WTC11 (cell line): ENCODE data around the gene RIPOR3. TPM values are rescaled to one million over a fixed set of nuclear protein-coding genes. Genes with fewer than 3 reads are reported as not detected.

ENCODE experiments used
- ATAC-seq: fragments of 200-7000 bp; cut with Tn5 transposase; 2 replicates; pipeline ENCODE4 v1.10.0; 2021; ENCODE audit warnings: mild to moderate bottlenecking, moderate library complexity
- CTCF ChIA-PET: fragments of 300-600 bp; sonication (Branson Sonifier 250); formaldehyde crosslinking; loops from one replicate; lab custom pipeline; 2021; ENCODE audit warnings: antibody characterized with exemption; lab: Charles Lee
- POLR2A ChIA-PET: fragments of 350-600 bp; sonication (Branson Sonifier 250); formaldehyde crosslinking; loops from one replicate; lab custom pipeline; 2021; ENCODE audit warnings: antibody characterized with exemption; lab: Charles Lee
- DNase-seq: peaks from one replicate; pipeline ENCODE4 v3.0.0; 2021; ENCODE audit warnings: low spot score
- H3K27ac Mint-ChIP-seq: 2 replicates; pipeline ENCODE4 v1.8.0; 2021; ENCODE audit warnings: mixed read lengths
- H3K27me3 Mint-ChIP-seq: 2 replicates; pipeline ENCODE4 v1.8.0; 2021; ENCODE audit warnings: low read depth, mild to moderate bottlenecking, moderate library complexity, mixed read lengths
- H3K36me3 Mint-ChIP-seq: 2 replicates; pipeline ENCODE4 v1.8.0; 2021; ENCODE audit warnings: mixed read lengths
- H3K4me1 Mint-ChIP-seq: 2 replicates; pipeline ENCODE4 v1.8.0; 2022; ENCODE audit warnings: mixed read lengths
- H3K4me3 Mint-ChIP-seq: 2 replicates; pipeline ENCODE4 v1.8.0; 2021; ENCODE audit warnings: mild to moderate bottlenecking, moderate library complexity, mixed read lengths
- H3K9me3 Mint-ChIP-seq: 2 replicates; pipeline ENCODE4 v1.8.0; 2021; ENCODE audit warnings: mixed read lengths
- AFF4 ChIP-seq: sonication (generic); formaldehyde crosslinking; IDR thresholded peaks from 2 replicates; pipeline ENCODE4 v1.8.1; 2023; ENCODE audit warnings: mild to moderate bottlenecking, missing genetic modification reagents, borderline replicate concordance
- ATF1 ChIP-seq: sonication (generic); formaldehyde crosslinking; IDR thresholded peaks from 2 replicates; pipeline ENCODE4 v1.8.1; 2023; ENCODE audit warnings: mild to moderate bottlenecking, moderate library complexity, missing genetic modification reagents
- CBFB ChIP-seq: sonication (generic); formaldehyde crosslinking; IDR thresholded peaks from 2 replicates; pipeline ENCODE4 v1.8.1; 2022; ENCODE audit warnings: mild to moderate bottlenecking, low read depth, missing genetic modification reagents
- CTCF ChIP-seq: fragments of 200-600 bp; IDR thresholded peaks from 2 replicates; pipeline ENCODE4 v1.8.0; 2022; ENCODE audit warnings: antibody characterized with exemption
- ELF4 ChIP-seq: sonication (generic); formaldehyde crosslinking; IDR thresholded peaks from 2 replicates; pipeline ENCODE4 v1.8.1; 2022; ENCODE audit warnings: low read depth, mild to moderate bottlenecking, moderate library complexity, missing genetic modification reagents
- FOXP4 ChIP-seq: sonication (generic); formaldehyde crosslinking; IDR thresholded peaks from 2 replicates; pipeline ENCODE4 v1.8.0; 2022; ENCODE audit warnings: mild to moderate bottlenecking, missing genetic modification reagents
- KAT7 ChIP-seq: sonication (generic); formaldehyde crosslinking; IDR thresholded peaks from 2 replicates; pipeline ENCODE4 v1.8.1; 2023; ENCODE audit warnings: missing genetic modification reagents, mild to moderate bottlenecking, borderline replicate concordance
- NFYB ChIP-seq: sonication (generic); formaldehyde crosslinking; conservative IDR thresholded peaks from 2 replicates; pipeline ENCODE4 v1.8.0; 2022; ENCODE audit warnings: low read depth, missing genetic modification reagents
- NR2C2 ChIP-seq: sonication (generic); formaldehyde crosslinking; IDR thresholded peaks from 2 replicates; pipeline ENCODE4 v1.8.0; 2022; ENCODE audit warnings: mild to moderate bottlenecking, missing genetic modification reagents
- PRDM15 ChIP-seq: sonication (generic); formaldehyde crosslinking; IDR thresholded peaks from 2 replicates; pipeline ENCODE4 v1.8.0; 2022; ENCODE audit warnings: missing genetic modification reagents
- PREB ChIP-seq: sonication (generic); formaldehyde crosslinking; IDR thresholded peaks from 2 replicates; pipeline ENCODE4 v1.8.1; 2022; ENCODE audit warnings: mild to moderate bottlenecking, missing genetic modification reagents, moderate library complexity, borderline replicate concordance
- RELA ChIP-seq: sonication (generic); formaldehyde crosslinking; IDR thresholded peaks from 2 replicates; pipeline ENCODE4 v1.8.1; 2022; ENCODE audit warnings: missing genetic modification reagents, mild to moderate bottlenecking, borderline replicate concordance
- ZBTB21 ChIP-seq: sonication (generic); formaldehyde crosslinking; IDR thresholded peaks from 2 replicates; pipeline ENCODE4 v1.8.1; 2023; ENCODE audit warnings: mild to moderate bottlenecking, missing genetic modification reagents, borderline replicate concordance
- ZNF425 ChIP-seq: fragments of 250-450 bp; sonication (Bioruptor Pico); conservative IDR thresholded peaks from 2 replicates; pipeline ENCODE4 v1.9.0; 2021; ENCODE audit warnings: mild to moderate bottlenecking
- ZNF671 ChIP-seq: fragments of 250-450 bp; sonication (Bioruptor Pico); IDR thresholded peaks from 2 replicates; pipeline ENCODE4 v1.8.0; 2021; ENCODE audit warnings: mild to moderate bottlenecking
- ZSCAN18 ChIP-seq: fragments of 250-450 bp; sonication (Bioruptor Pico); IDR thresholded peaks from 2 replicates; pipeline ENCODE4 v2.1.2; 2022; ENCODE audit warnings: mild to moderate bottlenecking, moderate library complexity
- total RNA-seq: library from RNA; stranded (reverse); gene quantifications from 3 replicates; pipeline ENCODE4 v1.2.3, GENCODE V29; 2021

RIPOR3 gene
- total RNA-seq, 1 experiment from 2014 or later, result 6.5 TPM

GRCh38 chr20:50635014-50635557, 56.3 kb downstream of the RIPOR3 start (continued):
- no peak for TF ChIP-seq CTCF

GRCh38 chr20:50634191-50634590, 57.2 kb downstream of the RIPOR3 start:
- no peak overlapping the region for H3K4me3 Mint-ChIP-seq
- no peak for TF ChIP-seq PREB
- no peak for TF ChIP-seq ELF4 (CRISPR knock-in tag)
- no peak for TF ChIP-seq NFYB (CRISPR knock-in tag)
- no peak for TF ChIP-seq CBFB
- TF ChIP-seq ZBTB21 (CRISPR knock-in tag), result no peak
- no peak for TF ChIP-seq ZSCAN18 (CRISPR knock-in tag)
- no peak for TF ChIP-seq ZNF425 (CRISPR knock-in tag)
- no peak for TF ChIP-seq AFF4 (CRISPR knock-in tag)
- TF ChIP-seq ZNF671, result no peak
- no peak for TF ChIP-seq RELA (CRISPR knock-in tag)
- TF ChIP-seq, all 79 proteins: peak for 0
- no peak for DNase-seq
- Mint-ChIP-seq H3K4me1 (peaks cover 44% of the 10 kb centered on the region), H3K9me3 (no peaks in the 10 kb centered on the region), H3K27me3 (no peaks in the 10 kb centered on the region), H3K36me3 (no peaks in the 10 kb centered on the region), H3K27ac (no peak overlapping the region)
- ChIA-PET CTCF (interaction anchor here (0.7 to 5.5 kb wide), 8 partner anchors 9 to 160 kb away, joined by 3 to 123 read pairs (median 4); partner anchors contain the start of gene BCAS4), POLR2A (no interaction called here)
- no peak for ATAC-seq

- H3K27ac Mint-ChIP-seq, result peak overlapping the region; percentile 24; the same call in 1 of the 2 replicates
- CTCF ChIA-PET, result interaction anchor here (0.7 to 5.5 kb wide), 10 partner anchors 8 to 348 kb away, joined by 3 to 123 read pairs (median 5); partner anchors contain the start of gene PARD6B
- POLR2A ChIA-PET, result interaction anchor here (0.6 to 0.8 kb wide), 2 partner anchors 154 to 214 kb away, joined by 4 to 5 read pairs; no protein-coding TSS in a partner anchor
- TF ChIP-seq KAT7 (CRISPR knock-in tag) (no peak), PRDM15 (CRISPR knock-in tag) (no peak), FOXP4 (CRISPR knock-in tag) (no peak), ATF1 (CRISPR knock-in tag) (no peak), NR2C2 (CRISPR knock-in tag) (no peak)
Observed at GRCh38 chr20:50633361-50633760, 58.0 kb downstream of the RIPOR3 start.

More at GRCh38 chr20:50633361-50633760, 58.0 kb downstream of the RIPOR3 start:
- DNase-seq (no peak), ATAC-seq (no peak)
- no peaks in the 10 kb centered on the region for H3K9me3 Mint-ChIP-seq
- H3K36me3 Mint-ChIP-seq, result no peaks in the 10 kb centered on the region
- no peak overlapping the region for H3K4me3 Mint-ChIP-seq
- H3K27me3 Mint-ChIP-seq, result no peaks in the 10 kb centered on the region
- H3K4me1 Mint-ChIP-seq, result peaks cover 43% of the 10 kb centered on the region
